Mammary epithelial cell (primary cell): ENCODE data around the gene LRRC32.

ENCODE experiments used
- CTCF ChIP-seq, 2 donors: IDR thresholded peaks in 1 of 2; conservative IDR thresholded peaks in 1 of 2; 2 replicates each; pipeline ENCODE4 v1.5.1; 2011 to 2012; ENCODE audit warnings: inconsistent platforms in 2 of 2, low read length in 2 of 2, mild to moderate bottlenecking in 2 of 2, control low read depth in 1 of 2, low read depth in 1 of 2; ENCODE audit not compliant: insufficient read depth in 1 of 2; ENCODE audit errors: extremely low read depth in 1 of 2
- EZH2 ChIP-seq: IDR thresholded peaks from 2 replicates; pipeline ENCODE4 v1.6.1; 2012; ENCODE audit warnings: low read length, inconsistent platforms, borderline replicate concordance

GRCh38 chr11:76621868-76622267, 48.7 kb downstream of the LRRC32 start:
- no peak for TF ChIP-seq EZH2
- no peak for TF ChIP-seq CTCF (conservative IDR thresholded peaks at IDR 0.05 in 1 of 2, IDR thresholded peaks at IDR 0.05 in 1 of 2; ENCODE audit: extremely low read depth in 1 of 2, insufficient read depth in 1 of 2, low read depth in 1 of 2, low read length in 2 of 2)
